Erythroblast (primary cell): Measurements from ENCODE around the gene SLC25A43.

Experiments
- GATA1 ChIP-seq: IDR thresholded peaks from 2 replicates; pipeline ENCODE4 v1.6.1; 2011; ENCODE audit warnings: low read depth, mild to moderate bottlenecking, control low read depth, low read length, moderate library complexity
- POLR2A ChIP-seq: IDR thresholded peaks from 2 replicates; pipeline ENCODE4 v1.6.1; 2011; ENCODE audit warnings: mild to moderate bottlenecking, low read length

DNA sequence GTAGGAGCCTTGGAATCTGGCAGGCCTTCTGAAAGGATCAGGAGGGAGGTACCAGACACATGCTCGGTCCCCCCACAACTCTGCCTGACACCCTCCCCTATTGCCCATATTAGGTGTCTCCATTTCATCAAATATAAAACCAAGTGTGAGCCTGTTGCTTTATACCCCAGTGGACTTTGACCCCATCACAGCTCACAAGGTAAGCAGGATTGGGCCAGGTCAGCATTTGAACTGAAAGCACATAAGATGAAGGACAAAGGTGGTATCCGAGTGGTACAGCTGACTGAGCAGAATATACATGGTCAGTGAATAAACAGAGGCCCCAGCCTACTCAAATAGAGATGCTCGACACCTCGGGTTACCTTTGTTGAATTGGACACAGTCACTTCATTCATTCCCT is 20.0 kb downstream of the SLC25A43 start:
- TF ChIP-seq POLR2A, result no peak
- TF ChIP-seq GATA1, result no peak
